ENCODE results near the gene KCTD3. TPM values are rescaled to one million over a fixed set of nuclear protein-coding genes. Genes with fewer than 3 reads are reported as not detected.

KCTD3 gene
- total RNA-seq, 1 donor from 2014 or later, result 16.9 TPM

DNA sequence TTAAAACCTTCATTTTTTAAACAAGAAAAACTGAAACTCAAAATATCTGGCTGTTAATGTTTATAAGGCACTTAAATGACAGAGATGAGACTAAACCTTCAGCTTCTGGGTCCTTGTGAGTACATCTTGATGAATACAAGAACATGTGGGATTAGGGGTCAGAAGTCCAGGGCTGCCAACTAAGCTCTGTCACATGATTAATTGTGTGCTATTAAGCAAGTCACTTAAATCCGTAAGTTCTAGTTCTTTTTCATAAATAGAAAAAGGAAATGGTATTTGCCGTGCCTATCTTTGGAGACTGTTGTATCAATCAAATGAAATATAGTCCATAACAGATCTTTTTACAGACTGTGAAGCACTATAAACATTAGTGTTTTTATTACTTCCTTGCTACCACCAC, 43.2 kb upstream of the KCTD3 start:
- no peak overlapping the region for H3K4me3 ChIP-seq (ENCODE audit: low read depth, low read length)
- TF ChIP-seq, protein P1, sequence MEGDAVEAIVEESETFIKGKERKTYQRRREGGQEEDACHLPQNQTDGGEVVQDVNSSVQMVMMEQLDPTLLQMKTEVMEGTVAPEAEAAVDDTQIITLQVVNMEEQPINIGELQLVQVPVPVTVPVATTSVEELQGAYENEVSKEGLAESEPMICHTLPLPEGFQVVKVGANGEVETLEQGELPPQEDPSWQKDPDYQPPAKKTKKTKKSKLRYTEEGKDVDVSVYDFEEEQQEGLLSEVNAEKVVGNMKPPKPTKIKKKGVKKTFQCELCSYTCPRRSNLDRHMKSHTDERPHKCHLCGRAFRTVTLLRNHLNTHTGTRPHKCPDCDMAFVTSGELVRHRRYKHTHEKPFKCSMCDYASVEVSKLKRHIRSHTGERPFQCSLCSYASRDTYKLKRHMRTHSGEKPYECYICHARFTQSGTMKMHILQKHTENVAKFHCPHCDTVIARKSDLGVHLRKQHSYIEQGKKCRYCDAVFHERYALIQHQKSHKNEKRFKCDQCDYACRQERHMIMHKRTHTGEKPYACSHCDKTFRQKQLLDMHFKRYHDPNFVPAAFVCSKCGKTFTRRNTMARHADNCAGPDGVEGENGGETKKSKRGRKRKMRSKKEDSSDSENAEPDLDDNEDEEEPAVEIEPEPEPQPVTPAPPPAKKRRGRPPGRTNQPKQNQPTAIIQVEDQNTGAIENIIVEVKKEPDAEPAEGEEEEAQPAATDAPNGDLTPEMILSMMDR (IDR thresholded peaks at IDR 0.05; ENCODE audit: insufficient read depth, low read length, poor library complexity, severe bottlenecking), result no peak
- no peaks in the 10 kb centered on the region for H3K36me3 ChIP-seq (ENCODE audit: control insufficient read depth, insufficient read depth, low read length)
- DNase-seq (ENCODE audit: low read depth), result no peak
- H3K27me3 ChIP-seq (ENCODE audit: control insufficient read depth, insufficient read depth, low read length), result no peaks in the 10 kb centered on the region

DNA sequence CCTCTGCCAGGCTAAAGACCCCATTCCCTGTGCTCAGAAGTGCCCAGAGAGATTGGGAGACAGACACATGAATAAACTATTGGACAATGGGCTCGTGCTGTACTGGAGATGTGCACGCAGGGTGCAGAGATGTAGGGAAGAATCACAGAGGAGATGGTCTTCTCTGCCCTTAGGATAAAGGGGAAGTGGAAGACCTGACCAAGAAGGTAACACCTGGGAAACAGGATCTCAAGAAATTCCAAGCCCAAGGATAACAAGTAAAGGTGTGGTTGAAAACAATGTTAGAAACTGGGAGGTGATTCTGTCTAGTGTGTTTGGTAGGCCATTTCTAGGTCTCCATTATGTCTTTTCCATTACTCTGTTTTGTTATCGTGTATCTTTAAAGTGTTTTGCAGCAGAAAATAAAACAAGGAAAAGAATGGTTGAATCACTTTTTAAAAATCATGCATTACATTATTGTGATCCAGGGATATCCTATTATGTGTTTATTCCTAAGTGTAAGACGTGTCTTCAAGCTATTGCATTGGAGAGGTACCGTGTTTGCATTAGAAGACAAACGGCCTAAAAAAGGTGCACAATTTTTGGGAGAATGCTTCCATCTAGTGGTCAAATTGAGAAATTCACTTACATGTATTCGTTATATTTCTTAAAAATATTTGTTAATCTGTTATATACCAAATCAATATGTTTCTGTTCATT, 40.8 kb upstream of the KCTD3 start:
- Histone ChIP-seq H3K4me3 (ENCODE audit: low read depth, low read length) (no peak overlapping the region), H3K36me3 (ENCODE audit: control insufficient read depth, insufficient read depth, low read length) (no peaks in the 10 kb centered on the region), H3K27me3 (ENCODE audit: control insufficient read depth, insufficient read depth, low read length) (no peaks in the 10 kb centered on the region)
- no peak for DNase-seq (ENCODE audit: low read depth)
- TF ChIP-seq, protein P1 (IDR thresholded peaks at IDR 0.05; ENCODE audit: insufficient read depth, low read length, poor library complexity, severe bottlenecking), result peak; percentile 39

DNA sequence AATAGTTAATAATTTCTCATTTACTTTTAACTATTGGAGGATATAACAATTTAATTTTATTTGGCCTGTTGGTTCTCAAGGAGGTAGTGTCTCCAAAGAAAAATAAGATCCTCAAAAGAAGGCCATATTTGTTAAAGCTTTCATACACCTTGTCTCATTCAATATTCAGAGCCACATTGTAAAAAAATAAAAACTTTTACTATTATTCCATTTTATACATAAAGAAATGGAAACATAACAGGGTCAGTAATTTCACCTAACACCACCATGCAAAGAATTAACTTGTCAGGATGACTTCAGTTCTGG, 40.3 kb upstream of the KCTD3 start:
- no peak for DNase-seq (ENCODE audit: low read depth)
- no peaks in the 10 kb centered on the region for H3K36me3 ChIP-seq (ENCODE audit: control insufficient read depth, insufficient read depth, low read length)
- H3K27me3 ChIP-seq (ENCODE audit: control insufficient read depth, insufficient read depth, low read length), result no peaks in the 10 kb centered on the region
- TF ChIP-seq, protein P1 (IDR thresholded peaks at IDR 0.05; ENCODE audit: insufficient read depth, low read length, poor library complexity, severe bottlenecking), result no peak
- H3K4me3 ChIP-seq (ENCODE audit: low read depth, low read length), result no peak overlapping the region

DNA sequence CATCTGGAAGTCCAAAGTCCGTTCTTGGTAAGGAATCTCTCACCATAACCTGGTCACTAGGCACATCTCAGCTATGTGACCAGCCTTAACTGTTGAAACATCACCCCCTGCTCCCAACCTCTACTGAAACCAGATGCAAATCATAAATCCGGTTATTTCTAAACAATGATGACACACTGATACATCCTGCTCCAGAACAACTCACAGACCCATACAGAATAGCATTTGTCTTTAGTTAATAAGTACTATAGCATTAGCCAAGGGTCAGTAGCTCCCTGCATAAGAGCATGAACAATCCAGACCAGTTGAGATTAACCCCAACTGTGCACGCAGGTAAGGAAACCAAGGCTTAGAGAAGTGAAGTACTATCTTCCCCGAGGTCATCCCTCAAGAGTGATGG, 38.0 kb upstream of the KCTD3 start:
- Histone ChIP-seq H3K4me3 (ENCODE audit: low read depth, low read length) (no peak overlapping the region), H3K36me3 (ENCODE audit: control insufficient read depth, insufficient read depth, low read length) (no peaks in the 10 kb centered on the region), H3K27me3 (ENCODE audit: control insufficient read depth, insufficient read depth, low read length) (no peaks in the 10 kb centered on the region)
- TF ChIP-seq, protein P1 (IDR thresholded peaks at IDR 0.05; ENCODE audit: insufficient read depth, low read length, poor library complexity, severe bottlenecking), result no peak
- no peak for DNase-seq (ENCODE audit: low read depth)

DNA sequence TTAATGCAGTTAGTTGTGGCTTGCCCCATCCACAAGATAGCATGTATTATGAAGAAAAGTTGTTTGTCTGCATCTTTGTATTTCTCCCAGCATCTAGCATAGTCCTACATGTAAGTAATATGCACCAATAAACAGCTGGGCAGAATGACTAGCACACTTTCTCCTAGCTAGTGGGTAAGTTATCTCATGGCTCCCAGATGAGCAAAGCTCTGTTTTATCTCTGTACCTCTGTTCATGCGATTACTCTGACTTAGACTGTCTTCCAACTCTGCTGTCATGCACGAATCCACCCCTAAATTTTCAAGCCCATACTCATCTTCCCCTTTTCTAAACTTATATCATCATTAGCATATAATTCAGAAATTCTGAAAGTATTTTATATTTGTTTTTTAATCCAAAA, 37.5 kb upstream of the KCTD3 start:
- Histone ChIP-seq H3K27me3 (ENCODE audit: control insufficient read depth, insufficient read depth, low read length) (no peaks in the 10 kb centered on the region), H3K36me3 (ENCODE audit: control insufficient read depth, insufficient read depth, low read length) (no peaks in the 10 kb centered on the region), H3K4me3 (ENCODE audit: low read depth, low read length) (no peak overlapping the region)
- DNase-seq (ENCODE audit: low read depth), result no peak
- TF ChIP-seq, protein P1 (IDR thresholded peaks at IDR 0.05; ENCODE audit: insufficient read depth, low read length, poor library complexity, severe bottlenecking), result no peak

DNA sequence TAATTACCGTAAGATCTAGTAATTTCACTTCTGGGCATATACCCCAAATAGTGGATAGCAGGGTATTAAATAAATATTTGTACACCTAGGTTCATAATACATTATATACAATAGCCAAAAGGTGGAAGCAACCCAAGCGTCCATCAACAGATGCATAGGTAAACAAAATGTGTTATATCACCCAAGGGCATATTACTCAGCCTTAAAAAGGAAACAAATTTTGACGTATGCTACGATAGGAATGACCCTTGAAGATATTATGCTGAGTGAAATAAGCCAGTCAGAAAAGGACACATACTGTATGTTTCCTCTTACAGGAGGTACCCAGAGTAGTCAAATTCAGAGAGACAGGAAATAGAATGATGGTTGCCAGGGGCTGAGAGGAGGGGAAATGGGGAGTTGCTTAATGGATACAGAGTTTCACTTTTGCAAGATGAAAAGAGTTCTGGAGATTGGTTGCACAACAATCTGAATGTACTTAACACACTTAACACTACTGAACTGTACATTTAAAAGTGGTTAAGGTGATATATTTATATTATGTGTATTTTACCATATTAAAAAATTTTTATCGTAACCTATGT, 36.6 kb upstream of the KCTD3 start:
- Histone ChIP-seq H3K36me3 (ENCODE audit: control insufficient read depth, insufficient read depth, low read length) (no peaks in the 10 kb centered on the region), H3K27me3 (ENCODE audit: control insufficient read depth, insufficient read depth, low read length) (no peaks in the 10 kb centered on the region), H3K4me3 (ENCODE audit: low read depth, low read length) (no peak overlapping the region)
- TF ChIP-seq, protein P1 (IDR thresholded peaks at IDR 0.05; ENCODE audit: insufficient read depth, low read length, poor library complexity, severe bottlenecking), result no peak
- no peak for DNase-seq (ENCODE audit: low read depth)
